Measurements from ENCODE around the gene ANKH. TPM values are rescaled to one million over a fixed set of nuclear protein-coding genes. Genes with fewer than 3 reads are reported as not detected.

ANKH gene
- total and polyA plus RNA-seq, 5 donors from 2014 or later = 56.6 to 177 (median 63.2) TPM

DNA sequence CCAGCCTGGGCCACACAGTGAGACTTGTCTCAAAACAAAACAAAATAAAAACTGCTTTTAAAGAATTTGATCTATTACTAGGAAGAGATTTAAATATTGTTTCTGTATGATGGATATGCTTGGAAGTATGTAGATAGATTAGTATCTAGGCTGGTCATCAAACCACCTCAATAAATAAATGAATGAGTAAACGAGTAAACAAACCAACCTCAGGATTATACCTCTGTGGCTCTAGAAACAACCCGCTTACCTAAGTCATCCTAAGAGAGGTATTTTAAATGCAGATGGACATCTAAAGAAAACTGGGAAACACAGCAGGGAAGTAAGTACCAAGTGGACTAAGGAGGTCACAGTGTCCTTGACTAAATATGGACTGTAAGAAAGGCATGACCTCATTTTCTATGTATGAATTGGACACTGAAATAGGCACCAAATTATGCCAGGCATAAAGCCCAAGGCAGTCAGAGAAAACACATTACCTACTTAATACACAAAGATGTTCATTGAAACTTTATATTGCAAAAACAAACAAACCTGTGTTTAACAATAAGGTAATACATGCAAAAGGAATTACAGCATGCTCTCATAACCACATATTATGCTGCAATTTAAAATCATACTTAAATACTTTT lies 7.3 kb downstream of the ANKH start:
- Histone ChIP-seq H3K4me1 (ENCODE audit: control insufficient read depth, insufficient read depth, low read length, poor library complexity, severe bottlenecking) (peaks cover 39% of the 10 kb centered on the region), H3K9me3 (ENCODE audit: control insufficient read depth in 2 of 2, low read length in 2 of 2) (no peaks in the 10 kb centered on the region), H3K27me3 (ENCODE audit: control insufficient read depth, insufficient read depth, low read length) (no peaks in the 10 kb centered on the region), H3K27ac (ENCODE audit: insufficient read depth, low read length, poor library complexity, severe bottlenecking) (no peak overlapping the region), H3K36me3 (ENCODE audit: control insufficient read depth, insufficient read depth, low read length) (no peaks in the 10 kb centered on the region), H3K4me3 (ENCODE audit: low read depth, low read length) (peak overlapping the region; percentile 2)
- no peaks in the 10 kb centered on the region for H3K9me3 Mint-ChIP-seq
- no peak overlapping the region for H3K4me3 Mint-ChIP-seq
- H3K4me1 Mint-ChIP-seq = peaks cover 27 to 88% (median 66%) of the 10 kb centered on the region in 4 donors
- H3K36me3 Mint-ChIP-seq = peaks cover 13% of the 10 kb centered on the region
- H3K27ac Mint-ChIP-seq = peak overlapping the region in 2 of 3 donors; percentile 20 to 31
- no peaks in the 10 kb centered on the region for H3K27me3 Mint-ChIP-seq
- DNase-seq = no peak
- ATAC-seq (ENCODE audit: low read depth in 2 of 2) = no peak

DNA sequence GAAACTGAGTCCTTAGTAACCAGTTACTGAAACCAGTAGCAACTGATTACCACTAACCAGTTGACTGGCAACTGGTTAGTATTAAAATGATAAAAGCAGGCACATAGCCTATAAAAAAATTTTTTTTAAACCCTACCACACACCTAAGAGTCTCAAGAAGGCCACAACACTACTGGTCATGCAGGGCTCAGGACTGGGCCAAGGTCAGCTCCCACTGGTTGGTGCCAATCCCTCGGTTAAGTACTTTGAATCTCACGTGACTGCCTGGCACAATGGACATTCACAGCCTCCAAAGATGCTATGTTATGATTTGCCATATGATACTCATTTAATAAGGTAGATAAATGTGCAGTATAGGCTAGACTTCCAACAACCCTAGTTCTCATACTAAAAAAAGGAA lies 8.5 kb downstream of the ANKH start:
- peaks cover 32% of the 10 kb centered on the region for H3K4me1 ChIP-seq (ENCODE audit: control insufficient read depth, insufficient read depth, low read length, poor library complexity, severe bottlenecking)
- H3K36me3 ChIP-seq (ENCODE audit: control insufficient read depth, insufficient read depth, low read length) = no peaks in the 10 kb centered on the region
- ATAC-seq (ENCODE audit: low read depth in 2 of 2) (no peak), DNase-seq (no peak)
- H3K27ac ChIP-seq (ENCODE audit: insufficient read depth, low read length, poor library complexity, severe bottlenecking) = no peak overlapping the region
- H3K4me3 ChIP-seq (ENCODE audit: low read depth, low read length) = no peak overlapping the region
- Mint-ChIP-seq H3K36me3 (peaks cover 16% of the 10 kb centered on the region), H3K4me3 (peak overlapping the region in 2 of 4 donors; percentile 23 to 55), H3K27ac (peak overlapping the region; percentile 5 to 84 (median 39)), H3K27me3 (no peaks in the 10 kb centered on the region), H3K9me3 (no peaks in the 10 kb centered on the region), H3K4me1 (peaks cover 25 to 85% (median 61%) of the 10 kb centered on the region in 4 donors)
- H3K27me3 ChIP-seq (ENCODE audit: control insufficient read depth, insufficient read depth, low read length) = no peaks in the 10 kb centered on the region
- no peaks in the 10 kb centered on the region for H3K9me3 ChIP-seq (ENCODE audit: control insufficient read depth in 2 of 2, low read length in 2 of 2)

DNA sequence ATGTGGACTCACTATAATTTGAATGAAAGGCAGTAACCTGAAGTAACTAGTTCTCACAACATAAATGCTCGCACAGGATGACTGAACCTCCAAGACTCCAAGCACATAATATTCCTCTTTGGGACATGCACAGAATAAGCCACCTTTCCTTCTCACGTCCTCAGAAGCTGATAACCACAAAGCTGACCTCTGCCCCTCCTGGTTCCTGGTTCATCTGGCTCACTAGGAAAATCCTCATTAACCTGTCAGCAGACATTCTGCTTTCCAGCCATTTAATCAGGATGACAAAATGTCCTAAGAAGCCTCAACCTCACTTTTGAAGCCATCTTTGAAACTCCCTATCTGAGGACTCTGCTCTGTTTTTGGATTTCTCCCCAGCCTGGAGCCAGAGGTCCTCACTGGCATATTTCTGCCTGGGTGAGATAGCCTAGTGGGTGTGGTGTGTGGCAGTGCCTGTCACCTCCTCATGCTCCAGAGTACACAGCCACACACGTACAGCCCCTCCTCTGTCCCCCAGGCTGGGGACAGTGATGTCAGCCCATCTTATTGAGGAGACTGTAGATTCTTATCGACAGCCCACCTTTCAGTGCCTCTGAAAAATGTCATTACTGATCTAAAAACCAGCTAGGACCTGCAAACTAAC lies 10.3 kb downstream of the ANKH start:
- Mint-ChIP-seq H3K27ac (peak overlapping the region; percentile 49 to 57 (median 57)), H3K36me3 (peaks cover 23% of the 10 kb centered on the region), H3K4me1 (peaks cover 28 to 85% (median 60%) of the 10 kb centered on the region in 4 donors), H3K4me3 (peak overlapping the region in 1 of 4 donors; percentile 6), H3K9me3 (no peaks in the 10 kb centered on the region), H3K27me3 (no peaks in the 10 kb centered on the region)
- H3K36me3 ChIP-seq (ENCODE audit: control insufficient read depth, insufficient read depth, low read length) = peaks cover 6% of the 10 kb centered on the region
- DNase-seq (no peak), ATAC-seq (ENCODE audit: low read depth in 2 of 2) (no peak)
- no peak overlapping the region for H3K27ac ChIP-seq (ENCODE audit: insufficient read depth, low read length, poor library complexity, severe bottlenecking)
- H3K9me3 ChIP-seq (ENCODE audit: control insufficient read depth in 2 of 2, low read length in 2 of 2) = no peaks in the 10 kb centered on the region
- no peak overlapping the region for H3K4me3 ChIP-seq (ENCODE audit: low read depth, low read length)
- peaks cover 29% of the 10 kb centered on the region for H3K4me1 ChIP-seq (ENCODE audit: control insufficient read depth, insufficient read depth, low read length, poor library complexity, severe bottlenecking)
- H3K27me3 ChIP-seq (ENCODE audit: control insufficient read depth, insufficient read depth, low read length) = no peaks in the 10 kb centered on the region

- H3K27ac Mint-ChIP-seq = peak overlapping the region in 1 of 3 donors; percentile 67
- H3K4me3 ChIP-seq (ENCODE audit: low read depth, low read length) = no peak overlapping the region
- no peaks in the 10 kb centered on the region for H3K27me3 ChIP-seq (ENCODE audit: control insufficient read depth, insufficient read depth, low read length)
- no peaks in the 10 kb centered on the region for H3K9me3 Mint-ChIP-seq
- no peaks in the 10 kb centered on the region for H3K27me3 Mint-ChIP-seq
- H3K27ac ChIP-seq (ENCODE audit: insufficient read depth, low read length, poor library complexity, severe bottlenecking) = no peak overlapping the region
- H3K4me3 Mint-ChIP-seq = peak overlapping the region in 1 of 4 donors; percentile 16
- H3K4me1 Mint-ChIP-seq = peaks cover 40 to 87% (median 63%) of the 10 kb centered on the region in 4 donors
- ATAC-seq (ENCODE audit: low read depth in 2 of 2) (no peak), DNase-seq (no peak)
- peaks cover 34% of the 10 kb centered on the region for H3K4me1 ChIP-seq (ENCODE audit: control insufficient read depth, insufficient read depth, low read length, poor library complexity, severe bottlenecking)
- peaks cover 8% of the 10 kb centered on the region for H3K36me3 ChIP-seq (ENCODE audit: control insufficient read depth, insufficient read depth, low read length)
- peaks cover 23% of the 10 kb centered on the region for H3K36me3 Mint-ChIP-seq
- no peaks in the 10 kb centered on the region for H3K9me3 ChIP-seq (ENCODE audit: control insufficient read depth in 2 of 2, low read length in 2 of 2)
Observed at GRCh38 chr5:14859980-14860379, 11.6 kb downstream of the ANKH start.

- H3K4me3 ChIP-seq (ENCODE audit: low read depth, low read length) = no peak overlapping the region
- H3K27ac Mint-ChIP-seq = peak overlapping the region in 1 of 3 donors; percentile 67
- peaks cover 42 to 89% (median 67%) of the 10 kb centered on the region in 4 donors for H3K4me1 Mint-ChIP-seq
Observed at GRCh38 chr5:14859150-14859549, 12.4 kb downstream of the ANKH start.

GRCh38 chr5:14855366-14855765 lies 16.2 kb downstream of the ANKH start:
- Mint-ChIP-seq H3K9me3 (no peaks in the 10 kb centered on the region), H3K27ac (peak overlapping the region in 2 of 3 donors; percentile 24 to 74), H3K4me3 (no peak overlapping the region), H3K4me1 (peaks cover 49 to 77% (median 63%) of the 10 kb centered on the region in 4 donors), H3K27me3 (no peaks in the 10 kb centered on the region), H3K36me3 (peaks cover 21% of the 10 kb centered on the region)
- Histone ChIP-seq H3K36me3 (ENCODE audit: control insufficient read depth, insufficient read depth, low read length) (peaks cover 19% of the 10 kb centered on the region), H3K4me3 (ENCODE audit: low read depth, low read length) (no peak overlapping the region), H3K27me3 (ENCODE audit: control insufficient read depth, insufficient read depth, low read length) (no peaks in the 10 kb centered on the region), H3K27ac (ENCODE audit: insufficient read depth, low read length, poor library complexity, severe bottlenecking) (no peak overlapping the region), H3K9me3 (ENCODE audit: control insufficient read depth in 2 of 2, low read length in 2 of 2) (no peaks in the 10 kb centered on the region), H3K4me1 (ENCODE audit: control insufficient read depth, insufficient read depth, low read length, poor library complexity, severe bottlenecking) (peaks cover 9% of the 10 kb centered on the region)
- DNase-seq (no peak), ATAC-seq (ENCODE audit: low read depth in 2 of 2) (no peak)

More at GRCh38 chr5:14859150-14859549, 12.4 kb downstream of the ANKH start:
- no peak overlapping the region for H3K4me3 Mint-ChIP-seq
- H3K4me1 ChIP-seq (ENCODE audit: control insufficient read depth, insufficient read depth, low read length, poor library complexity, severe bottlenecking) = peaks cover 30% of the 10 kb centered on the region
- no peaks in the 10 kb centered on the region for H3K27me3 Mint-ChIP-seq
- H3K9me3 ChIP-seq (ENCODE audit: control insufficient read depth in 2 of 2, low read length in 2 of 2) = no peaks in the 10 kb centered on the region
- no peak for ATAC-seq (ENCODE audit: low read depth in 2 of 2)
- H3K9me3 Mint-ChIP-seq = no peaks in the 10 kb centered on the region
- peaks cover 23% of the 10 kb centered on the region for H3K36me3 Mint-ChIP-seq
- no peak overlapping the region for H3K27ac ChIP-seq (ENCODE audit: insufficient read depth, low read length, poor library complexity, severe bottlenecking)
- no peaks in the 10 kb centered on the region for H3K27me3 ChIP-seq (ENCODE audit: control insufficient read depth, insufficient read depth, low read length)
- no peak for DNase-seq
- H3K36me3 ChIP-seq (ENCODE audit: control insufficient read depth, insufficient read depth, low read length) = peaks cover 11% of the 10 kb centered on the region

DNA sequence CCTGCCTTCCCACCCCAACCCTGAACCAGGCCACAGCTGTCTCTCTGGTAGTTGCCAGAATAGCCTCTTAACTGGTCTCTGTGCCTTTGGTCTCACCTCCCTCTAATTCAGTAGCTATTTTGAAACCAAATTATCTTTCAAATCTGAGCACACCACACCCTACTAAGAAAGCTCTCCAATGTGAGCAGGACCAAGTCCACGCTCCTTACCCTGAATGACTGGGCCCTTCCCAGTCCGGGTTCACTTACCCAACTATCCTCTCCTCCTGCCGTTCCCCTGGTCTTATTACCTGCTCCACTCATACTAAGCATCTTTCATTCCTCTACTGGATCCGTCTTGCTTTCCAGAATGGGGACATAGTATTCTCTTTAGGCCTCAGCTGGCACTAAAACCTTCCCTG lies 16.8 kb downstream of the ANKH start:
- H3K4me3 Mint-ChIP-seq = peak overlapping the region in 1 of 4 donors; percentile 23
- ATAC-seq (ENCODE audit: low read depth in 2 of 2) (no peak), DNase-seq (no peak)
- Histone ChIP-seq H3K4me1 (ENCODE audit: control insufficient read depth, insufficient read depth, low read length, poor library complexity, severe bottlenecking) (peaks cover 9% of the 10 kb centered on the region), H3K36me3 (ENCODE audit: control insufficient read depth, insufficient read depth, low read length) (peaks cover 22% of the 10 kb centered on the region), H3K4me3 (ENCODE audit: low read depth, low read length) (no peak overlapping the region), H3K27me3 (ENCODE audit: control insufficient read depth, insufficient read depth, low read length) (no peaks in the 10 kb centered on the region), H3K9me3 (ENCODE audit: control insufficient read depth in 2 of 2, low read length in 2 of 2) (no peaks in the 10 kb centered on the region), H3K27ac (ENCODE audit: insufficient read depth, low read length, poor library complexity, severe bottlenecking) (no peak overlapping the region)
- no peaks in the 10 kb centered on the region for H3K27me3 Mint-ChIP-seq
- peak overlapping the region; percentile 6 to 74 (median 24) for H3K27ac Mint-ChIP-seq
- H3K4me1 Mint-ChIP-seq = peaks cover 49 to 75% (median 61%) of the 10 kb centered on the region in 4 donors
- H3K36me3 Mint-ChIP-seq = peaks cover 21% of the 10 kb centered on the region
- no peaks in the 10 kb centered on the region for H3K9me3 Mint-ChIP-seq

All from CD4-positive, CD25-positive, alpha-beta regulatory T cell (primary cell).